ENCODE data around the gene CLEC20A. TPM values are rescaled to one million over a fixed set of nuclear protein-coding genes. Genes with fewer than 3 reads are reported as not detected.
"Not testable (repeated sequence)": the region's sequence is repeated elsewhere in the genome, so short reads cannot be mapped to it uniquely, and the experiment has no call there.

Gene CLEC20A
- polyA plus RNA-seq, 4 donors: 0.04 to 0.10 TPM; not detected in 2

DNA sequence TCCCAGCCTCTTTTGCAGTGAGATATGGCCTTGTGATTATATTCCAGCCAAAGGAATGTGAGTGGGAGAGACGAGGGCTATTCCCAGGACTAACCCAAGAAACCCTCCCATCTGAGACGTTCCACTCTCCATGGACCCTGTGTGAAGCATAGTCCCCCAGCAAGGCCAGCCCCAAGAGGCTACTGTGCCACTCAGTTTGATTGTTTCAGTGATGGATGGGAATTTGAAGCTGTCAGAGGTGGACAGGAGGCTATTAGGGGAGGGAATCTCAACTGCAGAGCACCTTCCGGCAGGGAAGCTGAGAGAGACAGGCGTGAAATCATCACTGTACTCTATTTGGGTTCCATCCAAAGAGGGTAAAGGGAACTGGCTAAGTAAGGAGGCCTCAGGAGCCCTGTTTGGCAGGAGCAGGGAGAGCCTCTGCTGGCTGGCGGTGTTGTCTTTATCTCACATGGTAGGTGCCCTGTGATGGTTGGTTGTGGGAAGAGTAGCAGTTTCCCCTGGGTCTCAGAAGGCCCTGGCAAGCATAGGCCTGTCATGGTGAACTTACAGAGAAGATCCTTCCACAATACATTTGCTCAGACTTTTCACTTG, 12.7 kb upstream of the CLEC20A start:
- no peak overlapping the region for H3K27ac ChIP-seq (ENCODE audit: low read depth in 1 of 3, low read length in 2 of 3)
- no peak for DNase-seq
- WGBS, 3 donors: 83 to 90% (median 86%) methylated on average over 5 of the region's 5 CpGs
- FAIRE-seq: no peak
- H3K36me3 ChIP-seq (ENCODE audit: control insufficient read depth in 3 of 3, insufficient read depth in 2 of 3, low read depth in 1 of 3, low read length in 3 of 3): no peaks in the 10 kb centered on the region
- no peaks in the 10 kb centered on the region for H3K9me3 ChIP-seq (ENCODE audit: control insufficient read depth in 2 of 2, insufficient read depth in 1 of 2, low read depth in 1 of 2, low read length in 1 of 2)
- H3K27me3 ChIP-seq (ENCODE audit: control insufficient read depth in 3 of 3, insufficient read depth in 3 of 3, low read length in 3 of 3): no peaks in the 10 kb centered on the region
- H3K4me3 ChIP-seq (ENCODE audit: low read depth in 1 of 3, low read length in 3 of 3): no peak overlapping the region
- H3K4me1 ChIP-seq (ENCODE audit: control insufficient read depth in 3 of 3, insufficient read depth in 2 of 3, low read depth in 1 of 3, low read length in 2 of 3): peaks cover 0 to 17% (median 3%) of the 10 kb centered on the region in 3 donors

DNA sequence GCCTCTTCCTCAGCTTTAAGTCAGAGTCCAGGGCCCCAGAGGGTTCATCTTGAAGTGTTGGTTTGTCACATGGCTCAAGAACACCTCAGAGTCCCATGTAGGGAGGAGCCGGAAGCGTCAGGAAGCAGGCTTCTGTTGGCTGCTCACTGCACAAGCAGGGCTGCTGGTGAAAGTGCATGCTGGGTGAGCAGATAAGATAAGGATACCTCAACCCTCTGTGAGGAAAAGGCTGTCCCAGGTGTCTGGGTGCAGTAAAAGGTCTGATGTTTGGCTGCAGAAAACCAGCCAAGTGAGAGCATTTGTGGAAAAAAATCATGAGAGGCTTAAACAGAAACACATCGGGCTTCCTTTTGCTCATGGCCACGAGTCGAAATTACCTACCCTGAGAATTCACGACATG, 9.9 kb upstream of the CLEC20A start:
- H3K36me3 ChIP-seq (ENCODE audit: control insufficient read depth in 3 of 3, insufficient read depth in 2 of 3, low read depth in 1 of 3, low read length in 3 of 3): no peaks in the 10 kb centered on the region
- H3K9me3 ChIP-seq (ENCODE audit: control insufficient read depth in 2 of 2, insufficient read depth in 1 of 2, low read depth in 1 of 2, low read length in 1 of 2): no peaks in the 10 kb centered on the region
- peak; percentile 90 to 95 for DNase-seq
- no peak overlapping the region for H3K4me3 ChIP-seq (ENCODE audit: low read depth in 1 of 3, low read length in 3 of 3)
- WGBS, 3 donors: 17 to 58% (median 37%) methylated on average over 6 of the region's 6 CpGs
- peaks cover 0 to 3% (median 0%) of the 10 kb centered on the region in 3 donors for H3K27me3 ChIP-seq (ENCODE audit: control insufficient read depth in 3 of 3, insufficient read depth in 3 of 3, low read length in 3 of 3)
- no peak for FAIRE-seq
- H3K4me1 ChIP-seq (ENCODE audit: control insufficient read depth in 3 of 3, insufficient read depth in 2 of 3, low read depth in 1 of 3, low read length in 2 of 3): peaks cover 0 to 17% (median 3%) of the 10 kb centered on the region in 3 donors
- H3K27ac ChIP-seq (ENCODE audit: low read depth in 1 of 3, low read length in 2 of 3): peak overlapping the region in 2 of 3 donors; percentile 17 to 49

DNA sequence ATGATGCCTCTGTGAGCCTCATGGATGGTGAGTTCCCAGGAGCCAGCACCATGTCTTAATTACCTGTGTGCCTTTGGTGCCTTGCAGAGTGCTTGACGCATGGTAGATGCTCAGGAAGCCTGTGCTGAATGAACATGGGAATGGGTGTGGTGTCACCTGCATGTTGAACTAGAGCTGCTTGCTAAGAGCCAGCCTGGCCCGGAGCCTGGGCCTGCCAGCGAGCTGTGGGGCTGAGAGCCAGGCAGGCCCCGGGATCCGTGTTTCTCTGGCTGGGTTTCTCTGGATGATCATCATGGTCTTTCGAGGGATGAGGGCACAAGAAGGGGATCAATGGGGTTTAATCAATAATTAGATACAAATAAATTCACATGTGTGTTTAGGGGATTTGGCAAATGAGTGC, 9.4 kb upstream of the CLEC20A start:
- Histone ChIP-seq H3K27me3 (ENCODE audit: control insufficient read depth in 3 of 3, insufficient read depth in 3 of 3, low read length in 3 of 3) (peaks cover 0 to 3% (median 0%) of the 10 kb centered on the region in 3 donors), H3K9me3 (ENCODE audit: control insufficient read depth in 2 of 2, insufficient read depth in 1 of 2, low read depth in 1 of 2, low read length in 1 of 2) (no peaks in the 10 kb centered on the region), H3K36me3 (ENCODE audit: control insufficient read depth in 3 of 3, insufficient read depth in 2 of 3, low read depth in 1 of 3, low read length in 3 of 3) (no peaks in the 10 kb centered on the region), H3K4me3 (ENCODE audit: low read depth in 1 of 3, low read length in 3 of 3) (no peak overlapping the region), H3K27ac (ENCODE audit: low read depth in 1 of 3, low read length in 2 of 3) (peak overlapping the region in 2 of 3 donors; percentile 17 to 49), H3K4me1 (ENCODE audit: control insufficient read depth in 3 of 3, insufficient read depth in 2 of 3, low read depth in 1 of 3, low read length in 2 of 3) (peaks cover 0 to 17% (median 3%) of the 10 kb centered on the region in 3 donors)
- DNase-seq (no peak), FAIRE-seq (no peak)
- 42 to 86% (median 61%) methylated on average over 6 of the region's 6 CpGs for WGBS, 3 donors

DNA sequence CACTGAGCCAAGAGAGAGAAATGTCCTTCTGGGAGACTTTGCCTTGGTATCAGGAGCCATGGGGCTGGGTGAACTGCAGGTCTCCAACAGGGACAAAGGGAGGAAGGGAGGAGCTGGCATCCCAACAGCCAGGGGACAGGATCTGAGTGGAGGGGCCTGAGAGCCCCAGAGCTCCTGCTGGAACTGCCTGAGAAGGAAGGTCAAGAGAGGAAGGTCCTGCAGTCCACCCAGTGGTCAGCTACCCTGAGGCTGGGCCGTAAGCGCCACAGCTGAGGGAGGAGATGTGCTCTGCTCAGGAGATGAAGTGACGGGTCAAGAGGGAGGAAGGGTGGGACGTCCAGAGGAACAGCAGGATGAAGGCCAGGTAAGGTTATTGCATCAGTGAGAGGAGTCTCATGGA, 7.5 kb upstream of the CLEC20A start:
- no peak overlapping the region for H3K4me3 ChIP-seq (ENCODE audit: low read depth in 1 of 3, low read length in 3 of 3)
- no peaks in the 10 kb centered on the region for H3K36me3 ChIP-seq (ENCODE audit: control insufficient read depth in 3 of 3, insufficient read depth in 2 of 3, low read depth in 1 of 3, low read length in 3 of 3)
- DNase-seq (no peak), FAIRE-seq (no peak)
- WGBS, 3 donors: 78 to 92% (median 78%) methylated on average over 3 to 4 of the region's 4 CpGs
- H3K4me1 ChIP-seq (ENCODE audit: control insufficient read depth in 3 of 3, insufficient read depth in 2 of 3, low read depth in 1 of 3, low read length in 2 of 3): peaks cover 2 to 17% (median 3%) of the 10 kb centered on the region in 3 donors
- H3K27me3 ChIP-seq (ENCODE audit: control insufficient read depth in 3 of 3, insufficient read depth in 3 of 3, low read length in 3 of 3): peaks cover 0 to 3% (median 0%) of the 10 kb centered on the region in 3 donors
- H3K9me3 ChIP-seq (ENCODE audit: control insufficient read depth in 2 of 2, insufficient read depth in 1 of 2, low read depth in 1 of 2, low read length in 1 of 2): no peaks in the 10 kb centered on the region
- H3K27ac ChIP-seq (ENCODE audit: low read depth in 1 of 3, low read length in 2 of 3): no peak overlapping the region

DNA sequence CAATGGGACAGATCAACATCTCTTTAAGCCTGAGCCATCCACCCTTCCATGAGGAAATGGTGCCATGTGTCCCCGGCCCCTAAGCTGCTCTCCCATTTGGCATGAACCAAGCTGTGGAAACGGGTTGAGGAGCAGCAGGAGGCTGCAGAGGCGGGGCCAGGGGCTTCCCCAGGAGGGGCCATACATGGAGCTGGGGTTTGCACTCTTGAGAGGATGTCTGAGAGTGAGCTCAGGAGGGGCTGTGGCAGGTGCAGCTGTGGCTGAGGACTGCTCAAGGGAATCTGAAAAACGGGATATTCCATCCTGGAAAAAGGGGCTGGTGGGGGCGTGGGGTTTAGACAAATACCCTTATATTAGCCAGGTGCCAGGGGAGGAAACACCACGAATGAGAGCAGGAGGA, 7.1 kb upstream of the CLEC20A start:
- no peak for DNase-seq
- no peaks in the 10 kb centered on the region for H3K9me3 ChIP-seq (ENCODE audit: control insufficient read depth in 2 of 2, insufficient read depth in 1 of 2, low read depth in 1 of 2, low read length in 1 of 2)

DNA sequence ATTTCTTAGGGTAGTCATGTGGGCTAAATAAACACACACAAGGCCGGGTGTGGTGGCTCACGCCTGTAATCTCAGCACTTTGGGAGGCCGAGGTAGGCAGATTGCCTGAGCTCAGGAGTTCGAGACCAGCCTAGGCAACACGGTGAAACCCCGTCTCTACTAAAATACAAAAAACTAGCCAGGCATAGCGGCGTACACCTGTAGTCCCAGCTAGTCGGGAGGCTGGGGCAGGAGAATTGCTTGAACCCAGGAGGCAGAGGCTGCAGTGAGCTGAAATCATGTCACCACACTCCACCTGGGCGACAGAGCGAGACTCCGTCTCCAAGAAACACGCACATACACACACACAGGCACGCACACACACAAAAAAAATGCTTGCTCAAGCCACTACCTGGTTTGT, 6.6 kb upstream of the CLEC20A start:
- not testable (repeated sequence) for H3K27me3 ChIP-seq (ENCODE audit: control insufficient read depth in 3 of 3, insufficient read depth in 3 of 3, low read length in 3 of 3); FAIRE-seq; H3K27ac ChIP-seq (ENCODE audit: low read depth in 1 of 3, low read length in 2 of 3); H3K36me3 ChIP-seq (ENCODE audit: control insufficient read depth in 3 of 3, insufficient read depth in 2 of 3, low read depth in 1 of 3, low read length in 3 of 3); DNase-seq; H3K4me3 ChIP-seq (ENCODE audit: low read depth in 1 of 3, low read length in 3 of 3); H3K9me3 ChIP-seq (ENCODE audit: control insufficient read depth in 2 of 2, insufficient read depth in 1 of 2, low read depth in 1 of 2, low read length in 1 of 2)
- peaks cover 2 to 17% (median 3%) of the 10 kb centered on the region in 3 donors for H3K4me1 ChIP-seq (ENCODE audit: control insufficient read depth in 3 of 3, insufficient read depth in 2 of 3, low read depth in 1 of 3, low read length in 2 of 3)
- WGBS, 3 donors: 92 to 94% (median 92%) methylated on average over 14 of the region's 14 CpGs

More for the DNA sequence above, 7.1 kb upstream of the CLEC20A start:
- WGBS, 3 donors: 73 to 75% (median 73%) methylated on average over 6 of the region's 6 CpGs
- Histone ChIP-seq H3K36me3 (ENCODE audit: control insufficient read depth in 3 of 3, insufficient read depth in 2 of 3, low read depth in 1 of 3, low read length in 3 of 3) (no peaks in the 10 kb centered on the region), H3K27me3 (ENCODE audit: control insufficient read depth in 3 of 3, insufficient read depth in 3 of 3, low read length in 3 of 3) (peaks cover 0 to 3% (median 0%) of the 10 kb centered on the region in 3 donors), H3K4me1 (ENCODE audit: control insufficient read depth in 3 of 3, insufficient read depth in 2 of 3, low read depth in 1 of 3, low read length in 2 of 3) (peaks cover 2 to 17% (median 3%) of the 10 kb centered on the region in 3 donors), H3K27ac (ENCODE audit: low read depth in 1 of 3, low read length in 2 of 3) (no peak overlapping the region), H3K4me3 (ENCODE audit: low read depth in 1 of 3, low read length in 3 of 3) (no peak overlapping the region)
- no peak for FAIRE-seq

DNA sequence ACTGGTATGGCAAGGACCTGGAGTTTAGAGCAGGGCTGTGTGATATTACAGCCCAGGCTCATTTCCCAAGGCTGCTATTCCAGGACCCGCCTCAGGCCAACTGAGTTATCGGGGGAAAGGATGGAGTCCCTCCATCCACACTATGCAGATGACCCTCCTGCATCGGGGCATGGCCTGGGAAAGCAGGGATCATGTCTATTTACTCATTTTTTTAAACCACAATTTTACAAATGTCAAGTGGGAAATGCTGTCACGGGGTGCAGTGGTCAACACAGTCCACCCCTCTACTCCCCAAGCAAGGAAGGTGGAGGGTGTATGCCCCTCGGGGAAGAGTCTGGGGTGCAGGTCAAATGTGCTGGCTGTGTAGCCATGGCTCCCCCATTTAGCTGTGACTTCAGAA, 6.1 kb upstream of the CLEC20A start:
- DNase-seq (no peak), FAIRE-seq (no peak)
- Histone ChIP-seq H3K27me3 (ENCODE audit: control insufficient read depth in 3 of 3, insufficient read depth in 3 of 3, low read length in 3 of 3) (peaks cover 0 to 3% (median 0%) of the 10 kb centered on the region in 3 donors), H3K4me3 (ENCODE audit: low read depth in 1 of 3, low read length in 3 of 3) (no peak overlapping the region), H3K27ac (ENCODE audit: low read depth in 1 of 3, low read length in 2 of 3) (no peak overlapping the region), H3K9me3 (ENCODE audit: control insufficient read depth in 2 of 2, insufficient read depth in 1 of 2, low read depth in 1 of 2, low read length in 1 of 2) (no peaks in the 10 kb centered on the region), H3K36me3 (ENCODE audit: control insufficient read depth in 3 of 3, insufficient read depth in 2 of 3, low read depth in 1 of 3, low read length in 3 of 3) (no peaks in the 10 kb centered on the region), H3K4me1 (ENCODE audit: control insufficient read depth in 3 of 3, insufficient read depth in 2 of 3, low read depth in 1 of 3, low read length in 2 of 3) (peaks cover 2 to 17% (median 3%) of the 10 kb centered on the region in 3 donors)
- 87 to 92% (median 92%) methylated on average over 5 of the region's 5 CpGs for WGBS, 3 donors

DNA sequence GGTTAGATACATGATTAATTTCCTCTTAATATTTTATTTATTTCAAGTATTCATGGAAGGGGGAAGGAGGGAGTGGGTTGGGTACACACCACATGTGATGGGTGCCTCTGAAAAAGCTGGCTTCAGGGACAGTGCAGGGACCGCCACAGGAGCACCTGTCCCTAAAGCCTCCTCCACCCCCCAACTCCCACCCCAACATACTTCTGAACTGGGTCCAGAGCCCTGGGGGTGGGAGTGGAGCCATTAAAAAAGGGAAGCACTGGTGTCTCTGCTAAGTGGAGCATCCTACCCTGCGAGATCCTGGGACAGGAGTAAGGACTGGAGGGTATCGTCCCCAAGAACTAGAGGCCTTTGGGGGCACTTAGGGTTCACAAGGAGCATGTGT, 5.6 kb upstream of the CLEC20A start:
- H3K27ac ChIP-seq (ENCODE audit: low read depth in 1 of 3, low read length in 2 of 3): no peak overlapping the region
- H3K36me3 ChIP-seq (ENCODE audit: control insufficient read depth in 3 of 3, insufficient read depth in 2 of 3, low read depth in 1 of 3, low read length in 3 of 3): no peaks in the 10 kb centered on the region
- DNase-seq (no peak), FAIRE-seq (no peak)
- H3K27me3 ChIP-seq (ENCODE audit: control insufficient read depth in 3 of 3, insufficient read depth in 3 of 3, low read length in 3 of 3): peaks cover 0 to 3% (median 0%) of the 10 kb centered on the region in 3 donors
- peaks cover 0 to 13% (median 2%) of the 10 kb centered on the region in 3 donors for H3K4me1 ChIP-seq (ENCODE audit: control insufficient read depth in 3 of 3, insufficient read depth in 2 of 3, low read depth in 1 of 3, low read length in 2 of 3)
- no peak overlapping the region for H3K4me3 ChIP-seq (ENCODE audit: low read depth in 1 of 3, low read length in 3 of 3)
- 86 to 96% (median 93%) methylated on average over 3 of the region's 3 CpGs for WGBS, 3 donors
- H3K9me3 ChIP-seq (ENCODE audit: control insufficient read depth in 2 of 2, insufficient read depth in 1 of 2, low read depth in 1 of 2, low read length in 1 of 2): no peaks in the 10 kb centered on the region

All from small intestine (tissue), 7 donors.